ENCODE results near the gene PIP5K1B. TPM values are rescaled to one million over a fixed set of nuclear protein-coding genes. Genes with fewer than 3 reads are reported as not detected.

The PIP5K1B gene
- total and polyA plus RNA-seq, 2 donors (not counting 1 experiment from before 2014, with no cell fraction given), result under 0.01 to 0.03 TPM

DNA sequence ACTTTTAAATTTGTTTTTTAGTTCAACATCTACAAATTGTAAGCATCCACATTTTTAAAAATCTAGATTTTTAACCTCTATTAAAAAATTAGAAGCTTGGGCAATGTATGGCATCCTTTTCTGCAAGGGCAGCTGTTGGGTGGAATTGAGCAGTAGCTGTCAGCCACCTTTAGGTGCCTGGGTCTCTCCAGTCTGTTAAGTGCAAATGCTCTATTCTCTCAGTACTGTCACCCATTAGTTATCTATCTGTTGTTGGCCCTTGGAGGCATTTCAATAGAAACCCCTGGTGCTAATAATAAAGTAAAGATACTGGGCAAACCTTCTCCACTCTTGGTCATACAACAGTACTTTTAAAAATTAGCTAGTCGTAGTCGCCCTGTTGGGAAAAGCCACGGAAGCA, 63.6 kb downstream of the PIP5K1B start:
- Histone ChIP-seq H3K4me3 (replicated peaks in 1 of 4; ENCODE audit: control extremely low read depth in 1 of 4, insufficient read depth in 1 of 4, low read depth in 3 of 4, low read length in 4 of 4) (no peak overlapping the region), H3K4me1 (ENCODE audit: control insufficient read depth, extremely low read depth, insufficient read depth, low read length) (no peaks in the 10 kb centered on the region), H3K9ac (ENCODE audit: insufficient read depth, low read length) (no peak overlapping the region), H3K27ac (ENCODE audit: insufficient read depth, low read length) (no peak overlapping the region), H3K4me2 (ENCODE audit: extremely low read depth, insufficient read depth, low read length) (no peak overlapping the region), H4K20me1 (ENCODE audit: control insufficient read depth, extremely low read depth, insufficient read depth, low read length) (no peaks in the 10 kb centered on the region), H2AFZ (ENCODE audit: low read length) (no peak overlapping the region), H3K79me2 (ENCODE audit: control insufficient read depth, insufficient read depth, low read length) (no peaks in the 10 kb centered on the region), H3K9me3 (ENCODE audit: control insufficient read depth, insufficient read depth, low read depth, low read length) (no peaks in the 10 kb centered on the region), H3K27me3 (ENCODE audit: control insufficient read depth, insufficient read depth, low read length) (no peaks in the 10 kb centered on the region), H3K36me3 (ENCODE audit: control insufficient read depth, insufficient read depth, low read length) (no peaks in the 10 kb centered on the region)
- DNase-seq (ENCODE audit: low read depth in 2 of 2), result no peak
- TF ChIP-seq, protein P1, sequence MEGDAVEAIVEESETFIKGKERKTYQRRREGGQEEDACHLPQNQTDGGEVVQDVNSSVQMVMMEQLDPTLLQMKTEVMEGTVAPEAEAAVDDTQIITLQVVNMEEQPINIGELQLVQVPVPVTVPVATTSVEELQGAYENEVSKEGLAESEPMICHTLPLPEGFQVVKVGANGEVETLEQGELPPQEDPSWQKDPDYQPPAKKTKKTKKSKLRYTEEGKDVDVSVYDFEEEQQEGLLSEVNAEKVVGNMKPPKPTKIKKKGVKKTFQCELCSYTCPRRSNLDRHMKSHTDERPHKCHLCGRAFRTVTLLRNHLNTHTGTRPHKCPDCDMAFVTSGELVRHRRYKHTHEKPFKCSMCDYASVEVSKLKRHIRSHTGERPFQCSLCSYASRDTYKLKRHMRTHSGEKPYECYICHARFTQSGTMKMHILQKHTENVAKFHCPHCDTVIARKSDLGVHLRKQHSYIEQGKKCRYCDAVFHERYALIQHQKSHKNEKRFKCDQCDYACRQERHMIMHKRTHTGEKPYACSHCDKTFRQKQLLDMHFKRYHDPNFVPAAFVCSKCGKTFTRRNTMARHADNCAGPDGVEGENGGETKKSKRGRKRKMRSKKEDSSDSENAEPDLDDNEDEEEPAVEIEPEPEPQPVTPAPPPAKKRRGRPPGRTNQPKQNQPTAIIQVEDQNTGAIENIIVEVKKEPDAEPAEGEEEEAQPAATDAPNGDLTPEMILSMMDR (conservative IDR thresholded peaks at IDR 0.05 in 1 of 2, IDR thresholded peaks at IDR 0.05 in 1 of 2; ENCODE audit: low read depth in 1 of 2, low read length in 2 of 2), result no peak
- no peak for TF ChIP-seq EZH2 (IDR thresholded peaks at IDR 0.05; ENCODE audit: low read length, missing control alignments)

DNA sequence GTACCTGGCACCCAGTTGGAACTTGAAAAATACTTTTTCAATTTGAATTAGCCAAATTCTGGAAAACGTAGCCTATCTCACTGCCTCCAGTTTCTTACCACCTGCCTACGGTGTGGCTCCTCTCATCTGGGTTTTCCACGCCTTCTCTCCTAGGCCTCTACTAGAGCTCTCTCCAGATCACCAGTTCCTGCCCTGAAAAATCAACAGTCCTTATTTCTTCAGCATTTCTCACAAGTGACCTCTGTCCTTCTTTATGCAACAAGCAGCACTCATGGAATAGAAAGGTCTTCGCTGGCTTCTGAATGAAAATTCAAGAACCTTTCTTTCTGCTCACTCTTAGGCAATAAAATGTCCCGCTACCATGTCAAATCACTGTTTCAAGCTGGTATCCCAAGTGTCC, 64.8 kb downstream of the PIP5K1B start:
- Histone ChIP-seq H3K4me1 (ENCODE audit: control insufficient read depth, extremely low read depth, insufficient read depth, low read length) (no peaks in the 10 kb centered on the region), H3K9ac (ENCODE audit: insufficient read depth, low read length) (no peak overlapping the region), H3K79me2 (ENCODE audit: control insufficient read depth, insufficient read depth, low read length) (no peaks in the 10 kb centered on the region), H3K36me3 (ENCODE audit: control insufficient read depth, insufficient read depth, low read length) (no peaks in the 10 kb centered on the region), H3K4me2 (ENCODE audit: extremely low read depth, insufficient read depth, low read length) (no peak overlapping the region), H3K27ac (ENCODE audit: insufficient read depth, low read length) (no peak overlapping the region), H3K9me3 (ENCODE audit: control insufficient read depth, insufficient read depth, low read depth, low read length) (no peaks in the 10 kb centered on the region), H4K20me1 (ENCODE audit: control insufficient read depth, extremely low read depth, insufficient read depth, low read length) (no peaks in the 10 kb centered on the region), H3K27me3 (ENCODE audit: control insufficient read depth, insufficient read depth, low read length) (no peaks in the 10 kb centered on the region), H3K4me3 (replicated peaks in 1 of 4; ENCODE audit: control extremely low read depth in 1 of 4, insufficient read depth in 1 of 4, low read depth in 3 of 4, low read length in 4 of 4) (no peak overlapping the region), H2AFZ (ENCODE audit: low read length) (no peak overlapping the region)
- no peak for DNase-seq (ENCODE audit: low read depth in 2 of 2)
- no peak for TF ChIP-seq EZH2 (IDR thresholded peaks at IDR 0.05; ENCODE audit: low read length, missing control alignments)
- TF ChIP-seq, protein P1 (conservative IDR thresholded peaks at IDR 0.05 in 1 of 2, IDR thresholded peaks at IDR 0.05 in 1 of 2; ENCODE audit: low read depth in 1 of 2, low read length in 2 of 2), result no peak

DNA sequence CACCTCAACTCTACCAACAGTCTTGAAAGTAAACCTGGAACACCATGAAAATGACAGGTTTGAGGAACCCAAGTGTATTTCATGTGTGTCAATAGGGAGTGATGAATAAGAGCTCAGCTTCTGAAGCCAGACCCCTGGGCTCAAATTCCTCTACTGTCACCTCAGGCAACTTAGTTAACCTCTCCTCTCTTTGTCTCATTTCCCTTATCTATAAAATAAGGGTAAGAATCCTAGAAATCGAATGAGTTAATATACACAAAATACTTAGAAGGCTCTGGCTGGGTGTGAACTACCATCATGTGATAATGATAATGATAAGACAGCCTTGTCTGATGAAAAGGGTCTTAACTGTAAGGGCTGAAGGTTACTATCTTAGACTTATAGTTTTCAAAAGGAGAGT, 66.3 kb downstream of the PIP5K1B start:
- H2AFZ ChIP-seq (ENCODE audit: low read length), result no peak overlapping the region
- TF ChIP-seq, protein P1 (conservative IDR thresholded peaks at IDR 0.05 in 1 of 2, IDR thresholded peaks at IDR 0.05 in 1 of 2; ENCODE audit: low read depth in 1 of 2, low read length in 2 of 2), result no peak
- TF ChIP-seq EZH2 (IDR thresholded peaks at IDR 0.05; ENCODE audit: low read length, missing control alignments), result no peak
- H3K4me2 ChIP-seq (ENCODE audit: extremely low read depth, insufficient read depth, low read length), result no peak overlapping the region
- no peak overlapping the region for H3K27ac ChIP-seq (ENCODE audit: insufficient read depth, low read length)
- no peak overlapping the region for H3K4me3 ChIP-seq (replicated peaks in 1 of 4; ENCODE audit: control extremely low read depth in 1 of 4, insufficient read depth in 1 of 4, low read depth in 3 of 4, low read length in 4 of 4)
- no peak for DNase-seq (ENCODE audit: low read depth in 2 of 2)
- H3K9me3 ChIP-seq (ENCODE audit: control insufficient read depth, insufficient read depth, low read depth, low read length), result no peaks in the 10 kb centered on the region
- no peaks in the 10 kb centered on the region for H3K36me3 ChIP-seq (ENCODE audit: control insufficient read depth, insufficient read depth, low read length)
- H3K4me1 ChIP-seq (ENCODE audit: control insufficient read depth, extremely low read depth, insufficient read depth, low read length), result no peaks in the 10 kb centered on the region
- no peaks in the 10 kb centered on the region for H4K20me1 ChIP-seq (ENCODE audit: control insufficient read depth, extremely low read depth, insufficient read depth, low read length)
- H3K9ac ChIP-seq (ENCODE audit: insufficient read depth, low read length), result no peak overlapping the region
- H3K27me3 ChIP-seq (ENCODE audit: control insufficient read depth, insufficient read depth, low read length), result no peaks in the 10 kb centered on the region
- no peaks in the 10 kb centered on the region for H3K79me2 ChIP-seq (ENCODE audit: control insufficient read depth, insufficient read depth, low read length)

Measured in fibroblast of lung (primary cell).